GM04503 (cell line): ENCODE data around the gene AP4S1.
"Not testable (repeated sequence)": the region's sequence is repeated elsewhere in the genome, so short reads cannot be mapped to it uniquely, and the experiment has no call there.

ENCODE experiments used
- DNase-seq: peaks from one replicate; pipeline ENCODE4 v3.0.0-alpha.2; 2012; ENCODE audit warnings: low read depth

Gene AP4S1

DNA sequence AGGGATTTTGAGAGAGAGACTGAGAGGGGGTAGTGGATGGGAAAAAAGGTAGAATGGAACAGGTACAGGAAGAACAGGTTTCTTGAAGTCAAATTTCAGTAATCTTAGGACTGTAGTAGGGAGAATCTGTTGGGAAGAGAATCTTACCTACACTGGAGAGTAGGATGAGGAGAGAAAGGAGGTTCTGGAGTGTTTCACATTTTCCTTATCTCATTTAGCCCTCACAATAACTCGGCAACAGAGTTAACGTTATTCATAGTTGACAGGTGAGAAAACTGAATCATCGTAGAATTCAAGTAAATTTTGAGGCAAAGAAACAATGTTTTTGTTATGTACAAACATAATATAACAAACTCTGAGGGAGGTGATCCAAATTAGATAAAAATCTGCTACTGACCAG is 17.9 kb downstream of the AP4S1 start:
- no peak for DNase-seq

DNA sequence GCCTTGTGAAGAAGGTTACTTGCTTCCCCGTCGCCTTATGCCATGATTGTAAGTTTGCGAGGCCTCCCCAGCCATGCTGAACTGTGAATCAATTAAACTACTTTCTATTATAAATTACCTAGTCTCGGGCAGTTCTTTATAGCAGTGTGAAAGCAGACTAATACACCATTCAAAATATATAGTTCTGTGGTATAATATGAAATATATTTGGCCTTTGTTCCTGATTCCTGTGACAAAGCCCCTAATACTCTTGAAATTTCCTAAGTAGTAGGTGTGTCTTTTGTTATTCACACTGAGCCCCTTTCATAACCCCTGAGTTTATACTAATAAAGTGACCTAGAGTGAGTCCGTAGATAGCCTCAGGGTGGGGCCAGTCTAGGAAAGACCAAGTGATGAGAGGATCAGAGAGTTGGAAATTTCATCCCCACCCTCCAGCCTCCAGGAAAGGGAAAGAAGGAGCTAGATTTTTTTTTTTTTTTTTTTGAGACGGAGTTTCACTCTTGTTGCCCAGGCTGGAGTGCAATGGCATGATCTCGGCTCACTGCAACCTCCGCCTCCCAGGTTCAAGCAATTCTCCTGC is 20.1 kb downstream of the AP4S1 start:
- DNase-seq: no peak

DNA sequence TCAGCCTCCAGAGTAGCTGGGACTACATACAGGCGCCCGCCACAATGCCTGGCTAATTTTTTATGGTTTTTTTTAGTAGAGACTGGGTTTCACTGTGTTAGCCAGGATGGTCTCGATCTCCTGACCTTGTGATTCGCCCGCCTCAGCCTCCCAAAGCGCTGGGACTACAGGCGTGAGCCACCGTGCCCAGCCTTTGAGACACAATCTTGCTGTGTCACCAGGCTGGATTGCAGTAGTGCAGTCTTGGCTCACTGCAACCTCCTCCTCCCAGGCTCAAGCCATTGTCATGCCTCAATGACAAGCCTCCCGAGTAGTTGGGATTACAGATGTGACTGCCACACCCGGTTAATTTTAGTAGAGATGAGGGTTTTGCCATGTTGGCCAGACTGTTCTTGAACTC is 22.1 kb downstream of the AP4S1 start:
- DNase-seq: no peak

DNA sequence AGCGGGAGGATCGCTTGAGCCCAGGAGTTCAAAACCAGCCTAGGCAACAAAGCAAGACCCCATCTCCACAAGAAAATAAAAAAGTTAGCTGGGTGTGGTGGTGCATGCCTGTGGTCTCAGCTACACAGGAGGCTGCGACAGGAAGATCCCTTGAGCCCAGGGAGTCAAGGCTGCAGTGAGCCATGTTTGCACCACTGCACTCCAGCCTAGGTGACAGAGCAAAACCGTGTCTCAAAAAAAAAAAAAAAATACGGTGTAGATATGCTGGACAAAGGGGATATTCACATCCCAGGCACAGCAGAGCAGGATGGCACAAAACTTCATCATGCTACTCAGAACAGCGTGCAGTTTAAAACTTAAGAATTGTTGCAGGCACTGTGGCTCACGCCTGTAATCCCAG is 25.6 kb downstream of the AP4S1 start:
- DNase-seq: no peak

DNA sequence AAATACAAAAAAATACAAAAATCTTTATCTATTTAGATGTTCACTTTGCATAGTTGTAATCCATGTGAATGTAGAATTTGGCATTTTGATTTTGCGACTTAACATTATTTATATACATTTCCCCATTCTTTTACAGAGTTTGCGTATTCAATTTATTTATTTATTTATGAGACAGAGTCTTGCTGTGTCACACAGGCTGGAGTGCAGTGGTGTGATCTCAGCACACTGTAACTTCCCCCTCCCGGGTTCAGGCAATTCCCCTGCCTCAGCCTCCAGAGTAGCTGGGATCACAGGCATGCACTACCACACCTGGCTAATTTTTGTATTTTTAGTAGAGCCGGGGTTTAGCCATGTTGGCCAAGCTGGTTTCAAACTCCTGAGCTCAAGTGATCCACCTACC is 26.1 kb downstream of the AP4S1 start:
- no peak for DNase-seq

DNA sequence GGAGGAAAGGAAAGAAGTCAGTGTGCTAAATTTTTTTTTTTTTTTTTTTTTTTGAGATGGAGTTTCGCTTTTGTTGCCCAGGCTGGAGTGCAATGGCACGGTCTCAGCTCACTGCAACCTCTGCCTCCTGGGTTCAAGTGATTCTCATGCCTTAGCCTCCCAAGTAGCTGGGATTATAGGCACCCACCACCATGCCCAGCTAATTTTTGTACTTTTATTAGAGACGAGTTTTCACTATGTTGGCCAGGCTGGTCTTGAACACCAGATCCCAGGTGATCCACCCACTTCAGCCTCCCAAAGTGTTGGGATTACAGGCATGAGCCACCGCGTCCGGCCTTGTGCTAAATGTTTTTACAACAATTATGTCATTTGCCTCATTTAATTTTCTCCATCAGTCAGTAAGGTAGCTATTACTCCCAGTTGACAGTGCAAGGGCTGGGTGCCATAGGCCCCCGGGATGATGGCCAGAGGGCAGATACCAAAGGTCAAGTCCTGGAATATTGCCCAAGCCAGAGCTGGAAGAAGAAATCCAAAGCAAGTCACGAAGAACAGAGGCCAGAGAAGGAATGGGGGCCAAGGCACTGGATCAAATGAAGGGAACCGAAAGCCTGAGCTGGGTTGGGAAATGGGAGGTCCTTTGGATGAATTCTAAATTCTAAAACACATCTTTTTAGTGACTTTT is 27.6 kb downstream of the AP4S1 start:
- DNase-seq: not testable (repeated sequence)

DNA sequence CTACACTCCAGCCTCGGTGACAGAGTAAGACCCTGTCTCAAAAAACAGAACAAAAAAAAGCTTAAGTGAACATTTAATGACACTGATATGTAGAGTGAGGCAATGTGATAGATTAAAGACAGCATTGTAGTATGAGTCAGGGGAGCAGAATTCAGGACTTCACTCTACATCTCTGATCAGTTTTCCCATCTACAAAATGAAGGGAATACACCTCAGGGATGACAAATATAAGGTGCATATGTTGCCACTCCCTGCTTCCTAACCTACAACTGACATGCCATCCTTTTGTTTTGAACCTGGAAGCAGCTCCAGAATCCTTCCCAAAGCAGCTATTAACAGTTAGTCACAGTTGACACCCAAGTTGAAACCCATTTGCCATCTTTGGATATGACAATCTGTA is 31.6 kb downstream of the AP4S1 start:
- no peak for DNase-seq

DNA sequence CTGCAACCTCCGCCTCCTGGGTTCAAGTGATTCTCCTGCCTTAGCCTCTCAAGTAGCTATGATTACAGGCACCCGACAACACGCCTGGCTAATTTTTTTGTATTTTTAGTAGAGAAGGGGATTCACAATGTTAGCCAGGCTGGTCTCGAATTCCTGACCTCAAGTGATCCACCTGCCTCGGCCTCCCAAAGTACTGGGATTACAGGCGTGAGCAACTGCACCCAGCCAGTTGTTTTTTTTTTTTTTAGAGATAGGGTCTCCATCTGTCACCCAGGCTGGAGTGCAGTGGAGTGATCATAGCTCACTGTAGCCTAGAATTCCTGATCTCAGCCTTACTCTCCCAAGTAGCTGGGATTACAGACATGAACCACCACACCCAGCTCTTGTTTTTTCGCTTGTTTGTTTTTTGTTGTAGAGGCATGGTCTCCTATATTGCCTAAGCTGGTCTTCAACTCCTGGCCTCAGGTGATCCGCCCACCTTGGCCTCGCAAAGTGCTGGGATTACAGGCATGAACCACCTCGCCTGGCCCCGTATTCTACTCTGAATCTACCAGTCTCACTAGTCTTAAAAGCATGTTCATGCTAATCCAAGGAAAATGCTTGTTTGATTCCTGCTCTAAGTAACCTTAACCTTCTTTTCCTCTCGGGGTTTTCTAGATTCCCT is 32.4 kb downstream of the AP4S1 start:
- no peak for DNase-seq

DNA sequence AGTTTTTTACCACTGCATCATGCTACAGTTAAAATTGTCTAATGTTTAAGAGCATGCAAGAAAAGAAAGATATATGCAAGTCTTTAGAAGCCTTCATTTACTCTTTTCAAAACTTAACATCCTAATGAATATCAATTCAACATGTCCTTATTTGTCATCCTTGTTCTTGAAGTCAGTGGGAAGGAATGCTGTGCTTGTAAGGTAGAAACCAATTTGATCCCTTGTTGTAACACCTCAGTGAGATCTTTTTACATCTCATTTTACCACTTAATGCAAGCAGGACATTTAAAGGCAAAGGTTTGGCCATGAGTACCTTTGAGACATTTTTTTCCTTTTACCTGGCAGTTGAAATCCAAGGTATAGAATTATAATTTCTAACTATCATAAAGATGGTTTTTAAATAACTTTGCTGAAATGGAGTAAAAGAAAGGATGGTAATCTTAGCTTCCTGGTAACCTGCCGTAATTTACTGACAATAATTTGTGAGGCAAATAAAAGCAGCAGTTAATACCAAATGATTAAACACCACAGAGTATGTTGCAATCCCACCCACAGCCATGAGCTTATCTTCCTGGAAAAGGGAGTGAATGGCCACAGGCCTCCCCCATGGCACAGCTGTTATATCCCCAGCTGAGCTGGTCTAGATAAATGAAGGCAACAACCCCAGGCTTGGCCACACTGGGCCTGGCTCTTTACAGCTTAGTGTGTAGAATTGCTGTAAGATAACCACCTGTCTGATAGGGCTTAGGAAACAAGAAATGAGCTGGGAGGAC is 33.9 kb downstream of the AP4S1 start:
- peak; percentile 32 for DNase-seq

DNA sequence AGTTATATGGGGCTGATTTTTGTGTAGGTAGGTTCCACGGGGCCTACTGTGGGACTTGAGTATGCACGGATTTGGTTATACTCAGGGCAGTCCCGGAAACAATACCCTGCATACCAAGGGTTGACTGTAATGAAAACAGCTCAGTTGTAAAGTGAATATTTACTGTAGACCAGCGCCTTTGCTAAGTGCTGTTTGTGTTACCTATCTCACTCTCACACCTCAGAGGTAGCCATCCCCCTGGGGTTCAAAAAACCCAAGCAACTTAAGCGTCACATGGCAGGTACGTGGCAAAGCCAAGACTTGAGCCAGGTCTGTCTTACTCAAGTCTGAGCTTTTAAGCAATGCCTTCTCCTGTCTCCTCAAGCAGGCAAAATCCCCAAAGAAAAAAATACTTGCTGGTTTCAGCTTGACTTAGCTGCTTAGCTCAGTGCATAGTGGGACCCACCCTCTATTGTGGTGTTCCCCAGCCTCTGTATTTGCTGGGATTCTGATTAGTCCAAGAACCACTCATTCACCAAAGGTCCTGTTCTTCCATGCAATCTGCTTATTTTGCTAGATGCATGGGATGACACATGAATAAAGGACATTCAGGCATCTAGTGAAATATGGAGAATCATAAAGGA is 34.9 kb downstream of the AP4S1 start:
- DNase-seq: no peak

DNA sequence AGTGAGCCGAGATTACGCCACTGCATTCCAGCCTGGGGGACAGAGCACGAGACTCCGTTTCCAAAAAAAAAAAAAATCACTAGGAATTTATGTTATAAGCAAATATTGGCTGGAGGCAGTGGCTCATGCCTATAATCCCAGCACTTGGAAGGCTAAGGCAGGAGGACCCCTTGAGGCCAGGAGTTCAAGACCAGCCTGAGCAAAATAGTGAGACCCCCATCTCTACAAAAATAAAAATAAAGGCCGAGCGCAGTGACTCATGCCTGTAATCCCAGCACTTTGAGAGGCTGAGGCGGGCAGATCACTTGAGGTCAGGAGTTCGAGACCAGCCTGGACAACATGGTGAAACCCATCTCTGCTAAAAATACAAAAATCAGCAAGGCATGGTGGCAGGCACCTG is 37.5 kb downstream of the AP4S1 start:
- not testable (repeated sequence) for DNase-seq

DNA sequence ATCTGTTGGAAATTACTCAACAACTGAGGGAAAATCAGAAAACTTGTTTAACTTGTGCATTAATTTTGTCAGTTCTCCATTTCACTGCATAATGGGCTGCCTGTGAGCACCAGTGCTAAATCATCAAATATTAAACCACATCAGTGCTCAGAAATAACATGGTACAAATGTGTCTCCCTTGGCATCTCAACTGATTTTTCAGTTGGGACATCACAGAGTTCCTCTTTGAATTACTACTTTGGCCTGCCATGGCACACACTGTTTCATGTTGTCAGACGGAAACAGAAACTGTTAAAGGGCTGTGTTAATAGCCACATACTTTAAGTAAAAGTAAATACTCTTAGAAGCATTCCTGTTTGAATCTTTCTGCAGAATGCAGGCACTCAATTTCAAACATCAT is 42.8 kb downstream of the AP4S1 start:
- no peak for DNase-seq

DNA sequence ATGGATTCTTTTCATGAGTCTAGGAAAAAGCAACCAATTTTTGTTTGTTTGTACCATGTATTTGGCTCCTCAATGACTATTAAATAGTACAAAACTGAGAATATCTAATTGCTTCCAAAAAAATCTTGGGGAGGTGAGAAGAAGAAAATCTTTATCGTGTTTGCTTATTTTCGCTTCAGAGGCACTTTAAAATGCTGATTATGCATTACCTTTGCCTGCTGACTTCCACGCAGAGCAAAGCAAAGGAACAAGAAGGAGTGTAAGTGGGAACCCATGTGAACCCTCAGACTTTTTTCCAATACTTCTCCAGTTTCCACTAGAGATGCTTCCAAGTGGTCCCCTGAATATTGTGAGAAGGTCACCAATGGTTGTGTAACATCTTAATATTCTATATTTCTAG is 43.9 kb downstream of the AP4S1 start:
- no peak for DNase-seq

DNA sequence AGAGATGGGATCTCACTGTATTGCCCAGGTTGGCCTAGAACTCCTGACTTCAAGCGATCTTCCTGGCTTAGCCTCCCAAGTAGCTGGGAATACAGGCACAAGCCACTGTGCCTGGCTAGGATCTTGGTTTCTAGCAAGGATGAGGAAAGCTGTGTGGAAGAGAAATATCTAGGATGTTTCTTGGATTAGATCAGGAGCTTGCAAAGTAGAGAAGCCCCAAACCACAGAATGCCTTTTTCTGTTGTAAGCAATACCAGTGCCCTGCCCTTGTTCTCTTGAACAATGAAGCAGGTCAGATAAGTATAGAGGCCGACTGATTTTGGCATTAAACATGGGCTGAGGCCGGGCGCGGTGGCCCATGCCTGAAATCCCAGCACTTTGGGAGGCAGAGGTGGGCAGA is 45.0 kb downstream of the AP4S1 start:
- DNase-seq: peak; percentile 90

DNA sequence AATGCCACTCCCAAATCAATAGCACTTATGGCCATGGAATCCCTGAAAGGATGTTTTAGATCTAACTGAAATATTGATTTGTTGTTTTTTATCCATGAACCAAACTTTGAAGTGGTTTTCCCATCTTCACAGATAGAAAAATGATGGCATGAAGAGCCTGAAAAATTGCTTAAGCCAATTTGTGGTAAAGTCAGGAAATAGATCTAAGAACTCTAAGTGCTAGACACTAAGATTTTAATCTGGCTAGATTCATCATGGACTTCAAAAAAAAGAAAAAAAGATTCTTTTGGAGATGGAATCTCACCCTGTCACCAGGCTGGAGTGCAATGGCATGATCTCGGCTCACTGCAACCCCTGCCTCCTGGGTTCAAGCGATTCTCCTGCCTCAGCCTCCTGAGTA is 45.7 kb downstream of the AP4S1 start:
- DNase-seq: peak; percentile 21

DNA sequence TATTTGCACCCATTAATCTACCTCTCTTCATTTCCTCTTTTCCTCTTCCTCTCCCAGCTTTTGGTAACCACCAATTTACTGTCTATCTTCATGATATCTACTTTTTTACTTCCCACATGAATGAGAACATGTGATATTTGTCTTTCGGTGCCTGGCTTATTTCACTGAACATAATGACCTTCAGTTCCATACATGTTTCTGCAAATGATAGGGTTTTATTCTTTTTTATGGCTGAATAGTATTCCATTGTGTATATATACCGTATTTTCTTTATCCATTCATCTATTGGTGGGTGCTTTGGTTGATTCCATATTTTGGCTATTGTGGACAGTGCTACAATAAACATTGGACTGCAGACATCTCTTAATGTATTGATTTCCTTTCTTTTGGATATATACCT is 49.7 kb downstream of the AP4S1 start:
- DNase-seq: no peak

DNA sequence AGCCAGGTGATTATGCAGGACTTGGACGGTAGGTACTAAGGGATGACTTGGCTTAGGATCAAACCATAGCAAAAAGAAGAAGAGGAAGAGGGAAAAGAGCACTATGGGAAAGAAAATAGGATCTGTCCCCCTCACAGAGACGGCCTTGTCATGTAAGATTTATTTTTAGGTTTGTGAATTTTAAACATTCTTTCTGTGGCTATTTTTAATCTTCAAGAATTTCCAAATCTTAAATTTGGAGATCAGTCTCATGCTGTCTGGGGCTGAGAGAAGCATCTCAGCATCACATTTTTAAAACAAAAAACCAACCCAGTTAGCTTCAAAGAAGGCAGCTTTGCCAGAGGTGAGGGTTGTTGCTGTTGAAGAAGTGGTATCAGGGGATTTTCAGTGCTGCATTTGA is 53.3 kb downstream of the AP4S1 start:
- no peak for DNase-seq

DNA sequence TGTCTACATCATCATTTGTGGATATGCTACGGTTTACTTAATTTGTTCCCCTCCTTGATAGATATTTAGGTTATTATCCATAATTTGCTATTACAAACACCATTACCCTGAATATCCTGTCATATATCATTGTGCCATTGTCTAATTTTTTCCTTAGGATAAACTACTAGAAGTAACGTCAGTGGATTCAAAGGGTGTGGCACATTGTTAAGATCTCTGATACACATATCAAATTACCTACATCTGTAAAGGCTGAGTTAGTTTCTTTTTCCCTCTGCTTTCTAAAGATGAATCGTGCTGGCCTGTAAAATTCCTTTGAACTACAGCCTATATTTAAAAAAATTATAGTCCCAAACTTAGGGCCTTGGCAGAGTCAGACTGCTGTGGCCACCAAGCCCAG is 54.6 kb downstream of the AP4S1 start:
- DNase-seq: no peak

DNA sequence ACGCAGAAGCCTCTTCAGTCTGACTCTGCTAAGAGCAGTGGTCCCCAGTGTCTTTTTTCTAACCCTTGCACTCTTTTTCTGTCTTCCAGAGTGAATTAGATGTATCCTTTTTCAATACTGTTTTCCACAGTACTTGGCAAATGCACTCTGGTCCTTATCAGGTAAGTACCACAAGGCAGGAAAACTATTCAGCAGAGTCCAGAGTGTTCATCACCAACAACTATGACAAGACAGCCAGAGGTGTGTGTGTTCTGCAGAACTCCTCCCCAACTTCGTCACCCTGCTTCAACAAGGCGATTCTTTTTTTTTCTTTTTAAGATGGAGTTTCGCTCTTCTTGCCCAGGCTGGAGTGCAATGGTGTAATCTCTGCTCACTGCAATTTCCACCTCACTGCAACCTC is 55.0 kb downstream of the AP4S1 start:
- DNase-seq: no peak

DNA sequence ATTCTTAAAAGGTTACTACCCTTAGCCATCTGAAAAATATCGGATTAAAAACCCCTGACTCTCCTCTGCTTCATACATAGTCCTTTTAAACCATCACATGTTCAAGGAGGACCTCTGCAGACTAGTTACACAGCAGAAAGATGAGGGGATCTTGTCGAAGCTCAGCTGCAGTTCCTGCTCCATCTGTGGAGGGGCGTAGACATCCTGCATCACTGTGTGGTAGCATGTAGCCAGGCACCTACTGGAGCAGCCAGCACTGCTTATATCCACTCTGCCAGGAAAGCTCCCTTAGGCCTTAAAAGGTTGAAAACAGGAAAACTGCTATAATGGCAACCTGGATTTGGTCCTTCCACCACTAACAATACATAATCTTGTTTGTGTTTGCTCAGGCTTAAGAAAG is 58.3 kb downstream of the AP4S1 start:
- no peak for DNase-seq

DNA sequence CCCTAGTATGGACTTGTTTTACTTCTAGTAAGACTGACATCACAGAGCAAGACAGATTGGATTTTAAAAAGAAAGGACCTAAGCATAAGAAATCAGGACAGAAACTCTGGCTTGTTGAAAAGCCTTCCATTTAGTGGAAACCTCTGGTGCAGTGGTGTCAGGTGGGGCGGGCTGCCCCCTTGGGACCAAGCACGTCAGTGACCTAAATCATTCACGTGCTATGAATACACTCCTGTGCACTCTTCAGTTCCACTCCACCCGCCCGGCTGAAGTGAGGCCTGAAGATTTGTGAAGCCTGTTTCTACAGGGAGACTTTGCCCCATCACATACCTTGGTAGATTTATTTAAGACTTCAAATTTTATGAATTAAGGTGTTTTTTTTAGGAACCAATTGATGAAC is 58.9 kb downstream of the AP4S1 start:
- no peak for DNase-seq

DNA sequence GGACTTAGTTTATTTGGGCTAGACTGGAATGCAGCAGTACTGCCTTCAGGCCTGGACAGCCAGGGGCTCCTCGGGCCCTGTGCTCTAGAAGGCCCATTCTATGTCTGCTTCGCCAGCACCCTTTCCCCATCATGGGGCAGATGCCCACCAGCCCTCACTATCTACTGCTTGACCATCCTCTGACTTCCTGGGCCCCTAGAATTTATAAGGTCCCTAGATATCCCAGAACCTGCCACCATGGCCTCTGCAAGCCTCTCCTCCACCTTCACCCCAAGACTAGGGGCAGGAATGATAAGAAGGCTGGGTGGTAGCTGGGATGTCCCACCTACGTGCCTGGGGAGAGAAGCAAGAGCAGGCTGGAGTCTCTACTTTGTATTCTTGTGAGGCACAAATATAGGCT is 59.6 kb downstream of the AP4S1 start:
- DNase-seq: no peak

DNA sequence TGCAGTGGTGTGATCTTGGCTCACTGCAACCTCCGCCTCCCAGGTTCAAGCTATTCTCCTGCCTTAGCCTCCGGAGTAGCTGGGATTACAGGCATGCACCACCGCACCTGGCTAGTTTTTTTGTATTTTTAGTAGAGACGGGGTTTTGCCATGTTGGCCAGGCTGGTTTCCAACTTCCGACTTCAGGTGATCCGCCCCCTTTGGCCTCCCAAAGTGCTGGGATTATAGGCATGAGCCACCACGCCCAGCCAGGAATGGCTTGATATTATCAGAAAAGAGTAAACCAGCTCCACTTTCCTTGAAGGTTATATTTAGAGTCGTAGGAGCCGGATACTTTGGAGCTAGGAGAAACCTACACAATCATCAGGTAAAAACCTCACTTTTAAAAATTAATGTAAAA is 61.0 kb downstream of the AP4S1 start:
- not testable (repeated sequence) for DNase-seq
